ENCODE data around the gene PPP1CC.

GRCh38 chr12:110694330-110694901 lies 48.3 kb downstream of the PPP1CC start:
- TF ChIP-seq ZBTB33 (IDR thresholded peaks at IDR 0.05; ENCODE audit: borderline replicate concordance, low read depth) = no peak
- no peak for TF ChIP-seq TAF1 (IDR thresholded peaks at IDR 0.05; ENCODE audit: borderline replicate concordance, low read depth, low read length)
- TF ChIP-seq REST (IDR thresholded peaks at IDR 0.05; ENCODE audit: low read depth, low read length) = no peak
- no peak for TF ChIP-seq CTCF (IDR thresholded peaks at IDR 0.05)
- TF ChIP-seq EP300 (IDR thresholded peaks at IDR 0.05; ENCODE audit: borderline replicate concordance in 1 of 2, low read depth in 1 of 2, low read length in 1 of 2) = peak in 1 of 2 experiments; percentile 84; a peak in 2 of 4 replicates
- TF ChIP-seq PBX3 (IDR thresholded peaks at IDR 0.05) = no peak
- TF ChIP-seq GATA2 (CRISPR knock-in tag; IDR thresholded peaks at IDR 0.05) = peak; percentile 85
- no peak for TF ChIP-seq TCF12 (IDR thresholded peaks at IDR 0.05)
- no peak for TF ChIP-seq RFX5 (IDR thresholded peaks at IDR 0.05; ENCODE audit: low read length)
- no peak for TF ChIP-seq FOSL2 (IDR thresholded peaks at IDR 0.05; ENCODE audit: borderline replicate concordance, low read depth)

All from SK-N-SH (cell line).